Stimulated activated CD4-positive, alpha-beta T cell treated with anti-CD3 and anti-CD28 coated beads, Interleukin-4, amount 100 ng/mL, for 4 hours (primary cell): ENCODE results near the gene GFPT2.

Experiments used
- DNase-seq, 2 experiments: peaks; one replicate each; pipeline ENCODE4 v3.0.0-alpha.2; 2020

The GFPT2 gene

GRCh38 chr5:180271221-180271620 lies 81.9 kb downstream of the GFPT2 start:
- DNase-seq, result no peak

- no peak for DNase-seq
These were observed 93.9 kb downstream of the GFPT2 start for GRCh38 chr5:180259260-180259611.

GRCh38 chr5:180253036-180253824 lies 99.9 kb downstream of the GFPT2 start:
- DNase-seq, result no peak

- DNase-seq, result no peak
These were observed 101.2 kb downstream of the GFPT2 start for GRCh38 chr5:180251887-180252286.

- no peak for DNase-seq
These were observed 102.0 kb downstream of the GFPT2 start for GRCh38 chr5:180251141-180251540.
